Measurements from ENCODE around the gene RUNX1. TPM values are rescaled to one million over a fixed set of nuclear protein-coding genes. Genes with fewer than 3 reads are reported as not detected.

The RUNX1 gene
- total and polyA plus RNA-seq, 4 donors, result 23.3 to 100 (median 33.4) TPM

GRCh38 chr21:34809822-34810221 lies 239.3 kb downstream of the RUNX1 start:
- no peak for TF ChIP-seq CTCF (IDR thresholded peaks at IDR 0.05; ENCODE audit: control extremely low read depth, extremely low read depth)
- DNase-seq, result no peak
- H3K36me3 ChIP-seq (ENCODE audit: control insufficient read depth in 4 of 4, insufficient read depth in 4 of 4, low read length in 4 of 4), result peaks cover 0 to 6% (median 0%) of the 10 kb centered on the region in 4 donors
- no peak overlapping the region for H3K9ac ChIP-seq (ENCODE audit: insufficient read depth in 1 of 2, low read length in 2 of 2)
- ATAC-seq (ENCODE audit: insufficient read depth, low FRiP score), result no peak
- no peaks in the 10 kb centered on the region for H3K27me3 ChIP-seq (ENCODE audit: control insufficient read depth in 3 of 3, insufficient read depth in 3 of 3, low read length in 2 of 3)
- H3K9me3 ChIP-seq (ENCODE audit: control insufficient read depth in 4 of 4, insufficient read depth in 3 of 4, low read length in 3 of 4), result no peaks in the 10 kb centered on the region
- H3K4me1 ChIP-seq (ENCODE audit: control insufficient read depth in 5 of 5, insufficient read depth in 5 of 5, low read length in 5 of 5), result peaks cover 0 to 2% (median 0%) of the 10 kb centered on the region in 5 donors
- no peak overlapping the region for H3K4me3 ChIP-seq
- no peak overlapping the region for H3K27ac ChIP-seq (ENCODE audit: low read depth in 1 of 2, low read length in 1 of 2)
- 93% methylated on average over 6 of the region's 6 CpGs for WGBS, 2 donors

- Histone ChIP-seq H3K36me3 (ENCODE audit: control insufficient read depth in 4 of 4, insufficient read depth in 4 of 4, low read length in 4 of 4) (peaks cover 0 to 4% (median 0%) of the 10 kb centered on the region in 4 donors), H3K9ac (ENCODE audit: insufficient read depth in 1 of 2, low read length in 2 of 2) (no peak overlapping the region), H3K4me3 (no peak overlapping the region), H3K9me3 (ENCODE audit: control insufficient read depth in 4 of 4, insufficient read depth in 3 of 4, low read length in 3 of 4) (no peaks in the 10 kb centered on the region), H3K4me1 (ENCODE audit: control insufficient read depth in 5 of 5, insufficient read depth in 5 of 5, low read length in 5 of 5) (peaks cover 0 to 2% (median 0%) of the 10 kb centered on the region in 5 donors), H3K27me3 (ENCODE audit: control insufficient read depth in 3 of 3, insufficient read depth in 3 of 3, low read length in 2 of 3) (no peaks in the 10 kb centered on the region), H3K27ac (ENCODE audit: low read depth in 1 of 2, low read length in 1 of 2) (no peak overlapping the region)
- 50 to 52% methylated on average over 7 of the region's 7 CpGs for WGBS, 2 donors
- ATAC-seq (ENCODE audit: insufficient read depth, low FRiP score) (no peak), DNase-seq (no peak)
- no peak for TF ChIP-seq CTCF (IDR thresholded peaks at IDR 0.05; ENCODE audit: control extremely low read depth, extremely low read depth)
These were observed 240.4 kb downstream of the RUNX1 start for GRCh38 chr21:34808569-34809204.

- 56 to 69% methylated on average over 15 of the region's 15 CpGs for WGBS, 2 donors
- no peak overlapping the region for H3K9ac ChIP-seq (ENCODE audit: insufficient read depth in 1 of 2, low read length in 2 of 2)
- peaks cover 0 to 2% (median 0%) of the 10 kb centered on the region in 5 donors for H3K4me1 ChIP-seq (ENCODE audit: control insufficient read depth in 5 of 5, insufficient read depth in 5 of 5, low read length in 5 of 5)
- no peak for TF ChIP-seq CTCF (IDR thresholded peaks at IDR 0.05; ENCODE audit: control extremely low read depth, extremely low read depth)
- H3K36me3 ChIP-seq (ENCODE audit: control insufficient read depth in 4 of 4, insufficient read depth in 4 of 4, low read length in 4 of 4), result peaks cover 0 to 4% (median 0%) of the 10 kb centered on the region in 4 donors
- H3K27ac ChIP-seq (ENCODE audit: low read depth in 1 of 2, low read length in 1 of 2), result peak overlapping the region in 1 of 2 donors; percentile 30
- no peaks in the 10 kb centered on the region for H3K9me3 ChIP-seq (ENCODE audit: control insufficient read depth in 4 of 4, insufficient read depth in 3 of 4, low read length in 3 of 4)
- no peaks in the 10 kb centered on the region for H3K27me3 ChIP-seq (ENCODE audit: control insufficient read depth in 3 of 3, insufficient read depth in 3 of 3, low read length in 2 of 3)
- H3K4me3 ChIP-seq, result no peak overlapping the region
- DNase-seq (no peak), ATAC-seq (ENCODE audit: insufficient read depth, low FRiP score) (peak; percentile 21)
These were observed 241.1 kb downstream of the RUNX1 start for GRCh38 chr21:34807881-34808568.

Data from lung (tissue), 12 donors.